ENCODE results near the gene SNX4. TPM values are rescaled to one million over a fixed set of nuclear protein-coding genes. Genes with fewer than 3 reads are reported as not detected.

The SNX4 gene
- total RNA-seq, 2 experiments from 2014 or later: 28.2 to 38.9 TPM

DNA sequence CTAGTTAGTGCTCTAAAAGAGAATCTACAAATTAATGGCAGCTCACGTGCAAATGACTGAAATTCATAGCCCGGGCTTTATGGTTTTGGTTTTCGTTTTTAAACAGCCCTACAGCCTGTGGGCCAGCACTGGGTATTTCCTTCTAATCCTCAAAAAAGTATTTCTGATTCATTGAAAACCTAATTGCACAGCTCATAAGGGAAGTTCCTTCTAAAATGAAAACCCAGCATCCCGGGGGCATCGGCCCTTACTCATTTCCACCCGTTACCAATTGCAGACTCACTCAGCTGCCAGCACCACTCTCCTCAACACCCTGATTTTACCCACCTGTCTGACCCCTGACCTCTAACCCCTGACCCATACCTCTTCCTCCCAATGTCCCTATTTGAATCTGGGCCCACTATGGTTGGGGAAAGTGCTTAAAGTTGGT is 85.4 kb downstream of the SNX4 start:
- Histone ChIP-seq H3K4me2 (ENCODE audit: low read length) (no peak overlapping the region), H3K9me3 (ENCODE audit: low read length) (no peaks in the 10 kb centered on the region), H3K4me3 (ENCODE audit: low read depth, low read length, poor library complexity, severe bottlenecking) (no peak overlapping the region), H3K27ac (ENCODE audit: low read depth, low read length, poor library complexity, severe bottlenecking) (no peak overlapping the region), H3K9me2 (ENCODE audit: insufficient read depth, low read length) (no peaks in the 10 kb centered on the region), H3K4me1 (ENCODE audit: insufficient read depth, low read length, poor library complexity, severe bottlenecking) (no peaks in the 10 kb centered on the region), H4K20me1 (ENCODE audit: insufficient read depth, low read length) (no peaks in the 10 kb centered on the region), H3K36me3 (ENCODE audit: insufficient read depth, low read length) (no peaks in the 10 kb centered on the region), H3K79me2 (ENCODE audit: insufficient read depth, low read depth, low read length) (no peaks in the 10 kb centered on the region), H2AFZ (ENCODE audit: low read length) (0 out of 2 replicates have a peak overlapping the region, but pooled peaks have one; percentile 2)
- intact Hi-C loops (cut with micrococcal nuclease; ENCODE audit: unreplicated experiment): loop anchor here (5.0 kb wide), 2 partner anchors 282 to 672 kb away; no protein-coding TSS in a partner anchor
- TF ChIP-seq, protein P1, sequence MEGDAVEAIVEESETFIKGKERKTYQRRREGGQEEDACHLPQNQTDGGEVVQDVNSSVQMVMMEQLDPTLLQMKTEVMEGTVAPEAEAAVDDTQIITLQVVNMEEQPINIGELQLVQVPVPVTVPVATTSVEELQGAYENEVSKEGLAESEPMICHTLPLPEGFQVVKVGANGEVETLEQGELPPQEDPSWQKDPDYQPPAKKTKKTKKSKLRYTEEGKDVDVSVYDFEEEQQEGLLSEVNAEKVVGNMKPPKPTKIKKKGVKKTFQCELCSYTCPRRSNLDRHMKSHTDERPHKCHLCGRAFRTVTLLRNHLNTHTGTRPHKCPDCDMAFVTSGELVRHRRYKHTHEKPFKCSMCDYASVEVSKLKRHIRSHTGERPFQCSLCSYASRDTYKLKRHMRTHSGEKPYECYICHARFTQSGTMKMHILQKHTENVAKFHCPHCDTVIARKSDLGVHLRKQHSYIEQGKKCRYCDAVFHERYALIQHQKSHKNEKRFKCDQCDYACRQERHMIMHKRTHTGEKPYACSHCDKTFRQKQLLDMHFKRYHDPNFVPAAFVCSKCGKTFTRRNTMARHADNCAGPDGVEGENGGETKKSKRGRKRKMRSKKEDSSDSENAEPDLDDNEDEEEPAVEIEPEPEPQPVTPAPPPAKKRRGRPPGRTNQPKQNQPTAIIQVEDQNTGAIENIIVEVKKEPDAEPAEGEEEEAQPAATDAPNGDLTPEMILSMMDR (conservative IDR thresholded peaks at IDR 0.05; ENCODE audit: low read length): no peak
- DNase-seq (ENCODE audit: low spot score): no peak
- BruUV-seq (replicated peaks): no TSS peak
- ChIA-PET POLR2A (interaction anchor here (0.6 to 1.5 kb wide), 2 partner anchors 25 to 87 kb away, joined by 3 to 4 read pairs; no protein-coding TSS in a partner anchor), CTCF (ENCODE audit: unreplicated experiment) (no interaction called here)

DNA sequence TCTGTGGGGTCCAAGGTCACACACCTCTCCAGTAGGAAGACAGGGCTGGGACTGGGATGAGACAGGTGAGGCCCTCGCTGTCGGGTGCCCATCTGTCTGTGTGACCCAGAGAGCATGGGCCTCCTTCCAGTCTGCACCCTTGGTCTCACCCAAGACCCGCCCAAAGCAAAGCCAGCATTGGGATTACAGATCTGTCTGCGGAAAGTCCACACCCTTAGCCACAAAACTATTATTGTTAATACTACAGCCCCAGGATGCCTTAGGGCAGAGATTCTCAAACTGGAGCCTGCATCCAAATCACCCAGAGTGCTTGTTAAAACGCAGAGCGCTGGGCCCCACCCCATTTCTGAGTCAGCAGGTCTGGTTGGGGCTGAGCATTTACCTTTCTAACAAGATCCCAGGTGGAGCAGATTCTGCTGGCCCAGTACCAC is 86.4 kb downstream of the SNX4 start:
- H3K4me3 ChIP-seq (ENCODE audit: low read depth, low read length, poor library complexity, severe bottlenecking): no peak overlapping the region
- no peaks in the 10 kb centered on the region for H4K20me1 ChIP-seq (ENCODE audit: insufficient read depth, low read length)
- no peak overlapping the region for H3K4me2 ChIP-seq (ENCODE audit: low read length)
- H3K4me1 ChIP-seq (ENCODE audit: insufficient read depth, low read length, poor library complexity, severe bottlenecking): no peaks in the 10 kb centered on the region
- no peaks in the 10 kb centered on the region for H3K9me3 ChIP-seq (ENCODE audit: low read length)
- no peak overlapping the region for H3K27ac ChIP-seq (ENCODE audit: low read depth, low read length, poor library complexity, severe bottlenecking)
- H3K36me3 ChIP-seq (ENCODE audit: insufficient read depth, low read length): no peaks in the 10 kb centered on the region
- no peaks in the 10 kb centered on the region for H3K79me2 ChIP-seq (ENCODE audit: insufficient read depth, low read depth, low read length)
- ChIA-PET CTCF (ENCODE audit: unreplicated experiment) (no interaction called here), POLR2A (interaction anchor here (1.5 kb wide), 1 partner anchor 88 kb away, joined by 3 read pairs; no protein-coding TSS in a partner anchor)
- H2AFZ ChIP-seq (ENCODE audit: low read length): no peak overlapping the region
- no peak for DNase-seq (ENCODE audit: low spot score)
- intact Hi-C loops (cut with micrococcal nuclease; ENCODE audit: unreplicated experiment): loop anchor here (5.0 kb wide), 1 partner anchor 281 kb away; no protein-coding TSS in a partner anchor
- TF ChIP-seq, protein P1 (conservative IDR thresholded peaks at IDR 0.05; ENCODE audit: low read length): no peak
- no peak for TF ChIP-seq EZH2phosphoT487 (IDR thresholded peaks at IDR 0.05; ENCODE audit: borderline replicate concordance, low read depth, low read length)
- no peaks in the 10 kb centered on the region for H3K9me2 ChIP-seq (ENCODE audit: insufficient read depth, low read length)
- BruUV-seq (replicated peaks): no TSS peak

DNA sequence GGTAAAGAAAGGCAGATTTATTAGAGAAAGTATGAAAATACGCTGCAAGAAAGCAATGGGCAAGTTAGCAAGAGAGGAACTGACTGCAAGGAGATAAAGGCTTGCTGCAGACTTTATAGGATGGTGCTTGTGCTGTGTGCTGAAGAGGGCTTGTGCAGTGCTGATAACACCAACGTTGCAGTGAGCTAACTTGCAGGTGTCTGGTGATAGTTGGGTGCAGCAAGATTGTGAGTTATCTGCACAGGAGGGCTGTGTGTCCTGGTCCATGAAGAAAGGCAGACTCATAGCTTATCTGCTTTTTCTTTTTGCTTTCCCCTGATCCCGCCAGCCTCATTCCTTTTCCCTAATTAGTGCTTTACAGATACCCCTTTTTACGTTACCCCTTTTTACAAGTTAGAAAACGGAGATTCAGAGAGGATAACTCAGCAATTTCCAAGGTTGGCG is 86.9 kb downstream of the SNX4 start:
- Histone ChIP-seq H3K9me3 (ENCODE audit: low read length) (no peaks in the 10 kb centered on the region), H3K27ac (ENCODE audit: low read depth, low read length, poor library complexity, severe bottlenecking) (no peak overlapping the region), H3K9me2 (ENCODE audit: insufficient read depth, low read length) (no peaks in the 10 kb centered on the region), H3K4me2 (ENCODE audit: low read length) (no peak overlapping the region), H3K36me3 (ENCODE audit: insufficient read depth, low read length) (no peaks in the 10 kb centered on the region), H2AFZ (ENCODE audit: low read length) (no peak overlapping the region), H4K20me1 (ENCODE audit: insufficient read depth, low read length) (no peaks in the 10 kb centered on the region), H3K79me2 (ENCODE audit: insufficient read depth, low read depth, low read length) (no peaks in the 10 kb centered on the region), H3K4me3 (ENCODE audit: low read depth, low read length, poor library complexity, severe bottlenecking) (no peak overlapping the region), H3K4me1 (ENCODE audit: insufficient read depth, low read length, poor library complexity, severe bottlenecking) (no peaks in the 10 kb centered on the region)
- ChIA-PET POLR2A (interaction anchor here (0.6 to 1.5 kb wide), 2 partner anchors 88 to 149 kb away, joined by 3 to 4 read pairs; no protein-coding TSS in a partner anchor), CTCF (ENCODE audit: unreplicated experiment) (no interaction called here)
- no peak for DNase-seq (ENCODE audit: low spot score)
- TF ChIP-seq, protein P1 (conservative IDR thresholded peaks at IDR 0.05; ENCODE audit: low read length): no peak
- TF ChIP-seq EZH2phosphoT487 (IDR thresholded peaks at IDR 0.05; ENCODE audit: borderline replicate concordance, low read depth, low read length): no peak
- BruUV-seq (replicated peaks): no TSS peak
- intact Hi-C loops (cut with micrococcal nuclease; ENCODE audit: unreplicated experiment): loop anchor here (5.0 kb wide), 1 partner anchor 281 kb away; no protein-coding TSS in a partner anchor

Data from OCI-LY7 (cell line).